Nephron (organoid): ENCODE results near the gene NCAM1.

ENCODE experiments used
- H3K27ac Mint-ChIP-seq, 3 experiments: 2 replicates each; pipeline ENCODE4 v1.8.0; 2020; ENCODE audit warnings: mixed read lengths in 3 of 3, mild to moderate bottlenecking in 2 of 3, moderate library complexity in 1 of 3
- H3K27me3 Mint-ChIP-seq: 2 replicates; pipeline ENCODE4 v1.8.0; 2021; ENCODE audit warnings: low read depth, mild to moderate bottlenecking, moderate library complexity, mixed read lengths
- H3K36me3 Mint-ChIP-seq: 2 replicates; pipeline ENCODE4 v1.8.0; 2020; ENCODE audit warnings: low read depth, mixed read lengths
- H3K4me1 Mint-ChIP-seq: 2 replicates; pipeline ENCODE4 v1.8.0; 2020; ENCODE audit warnings: mixed read lengths
- H3K4me3 Mint-ChIP-seq, 3 experiments: 2 replicates each; pipeline ENCODE4 v1.8.0; 2020; ENCODE audit warnings: mild to moderate bottlenecking in 3 of 3, mixed read lengths in 3 of 3, moderate library complexity in 2 of 3
- H3K9me3 Mint-ChIP-seq: 2 replicates; pipeline ENCODE4 v1.8.0; 2020; ENCODE audit warnings: mixed read lengths
- CTCF ChIP-seq, 3 experiments: fragments of 200-600 bp; sonication (generic); IDR thresholded peaks; one replicate each; pipeline ENCODE4 v1.5.0; 2021; ENCODE audit warnings: antibody characterized with exemption in 3 of 3; ENCODE audit not compliant: unreplicated experiment in 3 of 3

Gene NCAM1

GRCh38 chr11:113077379-113077778 lies 116.2 kb downstream of the NCAM1 start:
- no peaks in the 10 kb centered on the region for H3K27me3 Mint-ChIP-seq
- no peak overlapping the region for H3K4me3 Mint-ChIP-seq
- H3K4me1 Mint-ChIP-seq = peaks cover 12% of the 10 kb centered on the region
- H3K27ac Mint-ChIP-seq = no peak overlapping the region
- H3K36me3 Mint-ChIP-seq = peaks cover 16% of the 10 kb centered on the region
- H3K9me3 Mint-ChIP-seq = no peaks in the 10 kb centered on the region
- TF ChIP-seq CTCF (IDR thresholded peaks at IDR 0.05; ENCODE audit: unreplicated experiment in 3 of 3) = no peak

GRCh38 chr11:113082341-113082955 lies 121.2 kb downstream of the NCAM1 start:
- Mint-ChIP-seq H3K27me3 (no peaks in the 10 kb centered on the region), H3K27ac (no peak overlapping the region), H3K9me3 (no peaks in the 10 kb centered on the region), H3K4me3 (no peak overlapping the region), H3K4me1 (peaks cover 51% of the 10 kb centered on the region), H3K36me3 (peaks cover 10% of the 10 kb centered on the region)
- TF ChIP-seq CTCF (IDR thresholded peaks at IDR 0.05; ENCODE audit: unreplicated experiment in 3 of 3) = no peak

- peaks cover 54% of the 10 kb centered on the region for H3K4me1 Mint-ChIP-seq
- H3K4me3 Mint-ChIP-seq = no peak overlapping the region
- no peaks in the 10 kb centered on the region for H3K9me3 Mint-ChIP-seq
- no peak overlapping the region for H3K27ac Mint-ChIP-seq
- peaks cover 6% of the 10 kb centered on the region for H3K36me3 Mint-ChIP-seq
- H3K27me3 Mint-ChIP-seq = no peaks in the 10 kb centered on the region
- no peak for TF ChIP-seq CTCF (IDR thresholded peaks at IDR 0.05; ENCODE audit: unreplicated experiment in 3 of 3)
Observed at GRCh38 chr11:113083571-113083970, 122.4 kb downstream of the NCAM1 start.

GRCh38 chr11:113084297-113084696 lies 123.1 kb downstream of the NCAM1 start:
- Mint-ChIP-seq H3K36me3 (peaks cover 3% of the 10 kb centered on the region), H3K4me3 (no peak overlapping the region), H3K27ac (no peak overlapping the region), H3K27me3 (no peaks in the 10 kb centered on the region), H3K9me3 (no peaks in the 10 kb centered on the region), H3K4me1 (peaks cover 56% of the 10 kb centered on the region)
- no peak for TF ChIP-seq CTCF (IDR thresholded peaks at IDR 0.05; ENCODE audit: unreplicated experiment in 3 of 3)

- H3K4me3 Mint-ChIP-seq = peak overlapping the region in 1 of 3 experiments; percentile 17
- no peak overlapping the region for H3K27ac Mint-ChIP-seq
- H3K27me3 Mint-ChIP-seq = no peaks in the 10 kb centered on the region
- no peaks in the 10 kb centered on the region for H3K9me3 Mint-ChIP-seq
- peaks cover 3% of the 10 kb centered on the region for H3K36me3 Mint-ChIP-seq
- no peak for TF ChIP-seq CTCF (IDR thresholded peaks at IDR 0.05; ENCODE audit: unreplicated experiment in 3 of 3)
- peaks cover 65% of the 10 kb centered on the region for H3K4me1 Mint-ChIP-seq
Observed at GRCh38 chr11:113085446-113085845, 124.2 kb downstream of the NCAM1 start.

GRCh38 chr11:113087706-113088105 lies 126.5 kb downstream of the NCAM1 start:
- no peak overlapping the region for H3K4me3 Mint-ChIP-seq
- H3K27ac Mint-ChIP-seq = no peak overlapping the region
- H3K36me3 Mint-ChIP-seq = no peaks in the 10 kb centered on the region
- no peaks in the 10 kb centered on the region for H3K9me3 Mint-ChIP-seq
- no peak for TF ChIP-seq CTCF (IDR thresholded peaks at IDR 0.05; ENCODE audit: unreplicated experiment in 3 of 3)
- no peaks in the 10 kb centered on the region for H3K27me3 Mint-ChIP-seq
- peaks cover 81% of the 10 kb centered on the region for H3K4me1 Mint-ChIP-seq
